ENCODE measurements around the gene CMTM6. TPM values are rescaled to one million over a fixed set of nuclear protein-coding genes. Genes with fewer than 3 reads are reported as not detected.
A peak's percentile ranks its signal among the peaks of the same experiment; 100 is the strongest.

CMTM6 gene
- polyA plus RNA-seq, 1 of the 3 experiments (the other 2 are of a cell fraction), result 29.8 TPM

DNA sequence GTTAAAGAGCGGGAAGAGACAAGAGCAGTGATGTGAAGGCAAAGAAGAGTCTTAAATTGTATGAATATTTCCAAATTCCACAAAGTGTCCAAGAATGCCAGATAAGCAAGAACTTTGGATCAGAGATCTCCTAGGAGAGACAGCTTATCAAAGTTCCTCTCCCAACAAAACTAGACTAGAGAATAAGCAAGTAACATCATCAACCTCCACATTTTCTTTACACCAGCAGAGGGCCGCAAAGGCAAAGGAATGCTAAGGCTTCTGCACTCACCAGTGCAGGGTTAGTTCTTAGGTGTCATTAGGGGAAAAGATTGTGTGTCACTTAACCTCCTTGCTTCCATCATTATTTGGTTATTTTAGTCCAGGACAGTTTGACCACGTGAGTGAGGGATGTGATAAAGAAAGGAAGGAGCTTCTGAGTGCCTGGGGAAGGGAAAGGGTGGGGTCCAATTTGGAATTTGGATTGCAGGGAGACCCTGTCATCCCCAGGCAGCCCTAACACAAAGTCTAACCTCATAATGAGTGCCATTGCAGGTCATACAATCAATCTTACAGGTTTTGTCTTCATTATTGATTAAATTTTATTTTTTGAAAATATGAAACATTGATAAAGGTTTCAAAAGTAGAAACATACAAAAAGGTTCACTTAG, 7.5 kb upstream of the CMTM6 start:
- TF ChIP-seq SMC3 (IDR thresholded peaks at IDR 0.05; ENCODE audit: low read depth, low read length) (peak; percentile 95), RFX5 (IDR thresholded peaks at IDR 0.05; ENCODE audit: low read length) (no peak), RXRA (IDR thresholded peaks at IDR 0.05; ENCODE audit: borderline replicate concordance, low read depth) (no peak), FOXM1 (IDR thresholded peaks at IDR 0.05; ENCODE audit: low read depth) (no peak), CHD2 (IDR thresholded peaks at IDR 0.05; ENCODE audit: low read length, partially characterized antibody) (no peak), POLR2AphosphoS5 (IDR thresholded peaks at IDR 0.05; ENCODE audit: low read depth, low read length) (no peak), GABPA (IDR thresholded peaks at IDR 0.05; ENCODE audit: low read depth) (no peak), EP300 (IDR thresholded peaks at IDR 0.05; ENCODE audit: borderline replicate concordance in 1 of 2, low read depth in 1 of 2, low read length in 1 of 2) (no peak), RAD21 (IDR thresholded peaks at IDR 0.05; ENCODE audit: low read length) (peak; percentile 97), RCOR1 (IDR thresholded peaks at IDR 0.05; ENCODE audit: low read length) (no peak), TCF12 (IDR thresholded peaks at IDR 0.05) (no peak), ELF1 (IDR thresholded peaks at IDR 0.05) (no peak), SIN3A (IDR thresholded peaks at IDR 0.05; ENCODE audit: borderline replicate concordance, low read depth, low read length) (no peak), NRF1 (IDR thresholded peaks at IDR 0.05; ENCODE audit: low read depth, low read length) (no peak)
- TF ChIP-seq, protein P1, sequence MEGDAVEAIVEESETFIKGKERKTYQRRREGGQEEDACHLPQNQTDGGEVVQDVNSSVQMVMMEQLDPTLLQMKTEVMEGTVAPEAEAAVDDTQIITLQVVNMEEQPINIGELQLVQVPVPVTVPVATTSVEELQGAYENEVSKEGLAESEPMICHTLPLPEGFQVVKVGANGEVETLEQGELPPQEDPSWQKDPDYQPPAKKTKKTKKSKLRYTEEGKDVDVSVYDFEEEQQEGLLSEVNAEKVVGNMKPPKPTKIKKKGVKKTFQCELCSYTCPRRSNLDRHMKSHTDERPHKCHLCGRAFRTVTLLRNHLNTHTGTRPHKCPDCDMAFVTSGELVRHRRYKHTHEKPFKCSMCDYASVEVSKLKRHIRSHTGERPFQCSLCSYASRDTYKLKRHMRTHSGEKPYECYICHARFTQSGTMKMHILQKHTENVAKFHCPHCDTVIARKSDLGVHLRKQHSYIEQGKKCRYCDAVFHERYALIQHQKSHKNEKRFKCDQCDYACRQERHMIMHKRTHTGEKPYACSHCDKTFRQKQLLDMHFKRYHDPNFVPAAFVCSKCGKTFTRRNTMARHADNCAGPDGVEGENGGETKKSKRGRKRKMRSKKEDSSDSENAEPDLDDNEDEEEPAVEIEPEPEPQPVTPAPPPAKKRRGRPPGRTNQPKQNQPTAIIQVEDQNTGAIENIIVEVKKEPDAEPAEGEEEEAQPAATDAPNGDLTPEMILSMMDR (IDR thresholded peaks at IDR 0.05), result peak; percentile 82
- TF ChIP-seq, protein P2, sequence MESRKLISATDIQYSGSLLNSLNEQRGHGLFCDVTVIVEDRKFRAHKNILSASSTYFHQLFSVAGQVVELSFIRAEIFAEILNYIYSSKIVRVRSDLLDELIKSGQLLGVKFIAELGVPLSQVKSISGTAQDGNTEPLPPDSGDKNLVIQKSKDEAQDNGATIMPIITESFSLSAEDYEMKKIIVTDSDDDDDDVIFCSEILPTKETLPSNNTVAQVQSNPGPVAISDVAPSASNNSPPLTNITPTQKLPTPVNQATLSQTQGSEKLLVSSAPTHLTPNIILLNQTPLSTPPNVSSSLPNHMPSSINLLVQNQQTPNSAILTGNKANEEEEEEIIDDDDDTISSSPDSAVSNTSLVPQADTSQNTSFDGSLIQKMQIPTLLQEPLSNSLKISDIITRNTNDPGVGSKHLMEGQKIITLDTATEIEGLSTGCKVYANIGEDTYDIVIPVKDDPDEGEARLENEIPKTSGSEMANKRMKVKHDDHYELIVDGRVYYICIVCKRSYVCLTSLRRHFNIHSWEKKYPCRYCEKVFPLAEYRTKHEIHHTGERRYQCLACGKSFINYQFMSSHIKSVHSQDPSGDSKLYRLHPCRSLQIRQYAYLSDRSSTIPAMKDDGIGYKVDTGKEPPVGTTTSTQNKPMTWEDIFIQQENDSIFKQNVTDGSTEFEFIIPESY (IDR thresholded peaks at IDR 0.05; ENCODE audit: borderline replicate concordance, low read depth), result no peak
- TF ChIP-seq, protein P3, sequence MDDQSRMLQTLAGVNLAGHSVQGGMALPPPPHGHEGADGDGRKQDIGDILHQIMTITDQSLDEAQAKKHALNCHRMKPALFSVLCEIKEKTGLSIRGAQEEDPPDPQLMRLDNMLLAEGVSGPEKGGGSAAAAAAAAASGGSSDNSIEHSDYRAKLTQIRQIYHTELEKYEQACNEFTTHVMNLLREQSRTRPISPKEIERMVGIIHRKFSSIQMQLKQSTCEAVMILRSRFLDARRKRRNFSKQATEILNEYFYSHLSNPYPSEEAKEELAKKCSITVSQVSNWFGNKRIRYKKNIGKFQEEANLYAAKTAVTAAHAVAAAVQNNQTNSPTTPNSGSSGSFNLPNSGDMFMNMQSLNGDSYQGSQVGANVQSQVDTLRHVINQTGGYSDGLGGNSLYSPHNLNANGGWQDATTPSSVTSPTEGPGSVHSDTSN (IDR thresholded peaks at IDR 0.05), result no peak
- Histone ChIP-seq H2AFZ (ENCODE audit: low read depth) (no peak overlapping the region), H3K4me1 (ENCODE audit: control insufficient read depth in 1 of 2, insufficient read depth in 2 of 2, low read depth in 1 of 2, low read length in 1 of 2) (no peaks in the 10 kb centered on the region; a peak in 1 of 4 replicates), H3K9me2 (no peaks in the 10 kb centered on the region), H3K79me2 (ENCODE audit: insufficient read depth) (no peaks in the 10 kb centered on the region), H3K9ac (no peak overlapping the region), H3K4me3 (ENCODE audit: low read depth in 2 of 2, low read length in 1 of 2) (no peak overlapping the region; a peak in 1 of 4 replicates), H3K9me3 (no peaks in the 10 kb centered on the region), H4K20me1 (ENCODE audit: insufficient read depth) (no peaks in the 10 kb centered on the region), H3K27ac (ENCODE audit: low read depth in 2 of 2, low read length in 1 of 2) (no peak overlapping the region), H3K36me3 (replicated peaks in 1 of 2; ENCODE audit: control insufficient read depth in 1 of 2, insufficient read depth in 2 of 2, low read length in 1 of 2) (no peaks in the 10 kb centered on the region), H3K27me3 (ENCODE audit: insufficient read depth) (no peaks in the 10 kb centered on the region), H3F3A (replicated peaks; ENCODE audit: insufficient read depth) (peaks cover 3% of the 10 kb centered on the region), H3K4me2 (no peak overlapping the region)
- ChIA-PET POLR2A (interaction anchor here (0.5 kb wide), 1 partner anchor 9 kb away, joined by 4 read pairs; no protein-coding TSS in a partner anchor), CTCF (interaction anchor here (0.6 to 8.4 kb wide), 28 partner anchors 9 to 305 kb away, joined by 3 to 114 read pairs (median 4); no protein-coding TSS in a partner anchor)
- peak; percentile 71 for DNase-seq
- WGBS (ENCODE audit: low lambda C conversion rate), result 32% methylated on average over 3 of the region's 3 CpGs
